HUDEP-2 (cell line): Measurements from ENCODE around the gene NEDD4.
"Not testable (repeated sequence)": the region's sequence is repeated elsewhere in the genome, so short reads cannot be mapped to it uniquely, and the experiment has no call there.

Experiments
- DNase-seq, 76 experiments: peaks; one replicate each; lab custom pipeline; 2025; ENCODE audit not compliant: unreplicated experiment in 76 of 76; lab: John Stamatoyannopoulos, UW

The NEDD4 gene

DNA sequence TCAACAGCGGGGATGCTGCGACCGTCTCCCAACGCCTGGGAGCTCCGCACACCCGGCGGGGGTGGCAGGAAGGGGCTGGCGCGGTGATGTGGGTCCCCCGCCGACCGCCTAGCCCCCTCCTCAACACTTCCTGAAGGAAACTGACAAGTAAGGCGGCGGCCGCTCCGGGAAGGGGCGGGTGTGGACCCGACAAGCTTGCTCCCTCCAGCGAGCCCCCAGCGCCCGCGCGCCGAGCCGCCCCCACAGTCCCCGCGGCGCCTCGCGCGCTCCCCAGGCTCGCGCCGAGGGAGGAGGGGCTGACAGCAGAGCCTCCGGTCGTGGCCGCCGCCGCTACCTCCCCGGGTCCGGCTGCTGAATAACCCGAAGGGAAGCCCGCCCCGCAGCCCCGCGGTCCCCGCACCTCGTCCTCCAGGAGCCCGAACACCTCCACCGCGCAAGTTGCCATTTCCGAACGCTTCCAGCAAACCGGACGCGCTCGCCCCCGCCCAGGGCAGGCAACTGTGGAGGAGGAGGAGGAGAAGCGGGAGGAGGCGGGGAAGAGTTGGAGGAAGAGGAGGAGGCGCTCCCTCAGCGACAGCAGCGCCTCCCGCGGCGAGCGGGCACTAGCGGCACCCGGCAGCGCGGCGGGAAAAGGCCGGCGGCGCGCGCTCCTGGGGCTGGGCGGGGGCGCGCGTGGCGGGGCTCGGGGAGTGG lies at the start of gene NEDD4:
TSS of gene NEDD4 (minus strand) at position 502 of the 693 bp plus-strand sequence. CDS start at position 445, 57 bp downstream.
- DNase-seq: peak in 75 of 76 experiments; percentile 9 to 82 (median 67)

DNA sequence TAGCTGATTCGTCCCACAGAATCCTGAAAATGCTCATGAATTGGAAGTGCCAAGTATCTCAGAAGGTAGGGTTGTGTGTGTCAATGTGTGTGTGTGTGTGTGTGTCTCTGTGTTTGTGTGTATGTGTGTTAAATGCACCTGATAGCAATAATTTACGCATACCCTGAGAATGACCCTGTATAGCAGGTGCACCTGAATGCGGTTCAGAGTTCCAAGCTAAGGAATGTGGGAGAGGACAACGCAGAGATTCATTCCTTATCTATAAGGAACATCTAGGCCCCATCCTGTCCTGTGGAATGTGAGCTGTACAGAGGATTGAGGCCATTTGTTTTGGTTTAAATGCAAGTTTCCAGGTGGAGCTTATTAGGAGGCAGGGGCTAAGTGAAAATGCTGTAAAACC lies 49.1 kb upstream of the NEDD4 start:
- no peak for DNase-seq

DNA sequence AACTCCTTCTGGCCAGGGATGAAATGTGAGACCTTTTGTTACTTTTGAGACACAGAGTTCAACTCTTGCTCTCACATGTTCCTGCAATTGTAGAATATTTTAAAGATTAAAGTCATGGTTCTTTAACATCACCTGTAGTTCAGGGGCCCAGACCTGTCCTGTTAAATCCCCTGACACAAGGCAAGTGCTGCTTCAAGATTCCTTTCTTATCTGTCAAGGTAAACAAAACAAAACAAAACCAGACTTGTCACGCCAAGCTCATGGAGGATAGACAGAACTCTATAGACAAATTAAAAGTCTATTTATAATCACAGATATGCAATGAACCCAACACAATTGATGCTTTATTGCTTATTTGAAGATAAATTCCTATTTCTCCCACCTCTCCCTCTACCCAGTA lies 48.6 kb upstream of the NEDD4 start:
- no peak for DNase-seq

DNA sequence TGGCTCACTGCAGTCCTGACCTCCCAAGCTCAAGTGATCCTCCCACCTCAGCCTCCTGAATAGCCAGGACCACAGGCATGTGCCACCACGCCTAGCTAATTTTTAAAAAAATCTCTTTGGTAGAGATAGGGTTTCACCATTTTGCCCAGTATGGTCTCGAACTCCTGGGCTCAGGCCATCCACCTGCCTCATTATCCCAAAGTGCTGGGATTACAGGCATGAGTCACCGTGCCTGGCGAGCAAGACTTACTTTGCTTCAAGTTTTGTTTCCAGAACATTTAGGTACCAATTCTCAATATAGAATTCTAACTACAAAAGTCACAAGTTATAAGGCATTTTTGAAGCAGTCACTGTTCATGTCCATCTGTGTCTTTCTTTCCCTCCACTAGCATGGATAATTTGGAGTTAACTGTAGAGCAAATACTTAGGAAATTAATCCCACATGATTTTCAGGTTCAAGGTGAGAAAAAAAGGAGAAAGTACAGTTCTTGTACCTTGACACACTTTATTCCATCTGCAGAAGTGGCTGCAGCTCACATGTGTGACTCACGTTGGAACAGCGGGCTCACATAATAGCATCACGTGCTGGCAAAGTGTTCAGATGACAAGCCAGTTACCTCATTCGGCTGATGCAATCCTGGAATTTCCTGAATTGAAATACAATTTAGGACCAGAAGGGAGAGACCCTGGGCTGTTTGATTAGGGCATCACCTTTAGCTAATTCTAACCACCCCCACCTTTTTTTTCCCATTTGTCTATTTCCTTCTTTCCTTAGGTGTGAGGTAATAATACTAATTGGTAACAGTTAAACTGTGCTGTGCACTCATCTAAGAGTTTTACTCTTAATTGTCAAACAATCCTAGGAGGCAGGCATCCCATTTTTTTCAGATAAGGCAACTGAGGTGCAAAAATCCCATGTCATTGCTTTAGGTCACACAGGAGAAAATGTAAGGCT lies 46.9 kb upstream of the NEDD4 start:
- no peak for DNase-seq

DNA sequence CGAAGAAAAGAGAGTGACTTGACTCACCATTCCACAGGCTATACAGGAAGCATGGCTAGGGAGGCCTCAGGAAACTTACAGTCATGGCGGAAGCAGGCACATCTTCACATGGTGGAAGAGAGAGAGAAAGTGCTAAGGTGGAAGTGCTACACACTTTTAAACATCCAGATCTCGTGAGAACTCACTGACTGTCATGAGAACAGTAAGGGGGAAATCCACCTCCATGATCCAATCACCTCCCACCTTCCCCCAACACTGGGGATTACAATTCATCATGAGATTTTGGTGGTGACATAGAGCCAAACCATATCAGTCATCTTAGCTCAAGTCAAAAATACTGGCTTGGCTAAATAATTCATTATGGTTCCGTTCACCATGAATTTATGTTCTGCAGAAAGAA lies 45.3 kb upstream of the NEDD4 start:
- no peak for DNase-seq

DNA sequence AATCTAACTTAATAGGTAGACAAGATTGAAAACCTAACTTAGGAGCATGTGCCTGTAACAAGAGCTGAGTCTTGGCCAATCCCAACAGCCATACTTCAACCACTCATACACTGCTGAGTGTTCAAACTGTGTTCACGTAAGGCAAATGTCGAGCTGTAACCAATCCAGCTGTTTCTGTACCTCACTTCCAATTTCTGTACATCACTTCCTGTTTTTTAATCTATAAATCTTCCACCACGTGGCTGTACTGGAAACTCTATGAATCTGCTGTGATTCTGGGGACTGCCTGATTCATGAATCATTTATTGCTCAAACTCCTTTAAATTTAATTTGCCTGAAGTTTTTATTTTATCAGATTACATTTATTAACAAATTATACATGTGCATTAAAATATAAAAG lies 44.6 kb upstream of the NEDD4 start:
- no peak for DNase-seq

DNA sequence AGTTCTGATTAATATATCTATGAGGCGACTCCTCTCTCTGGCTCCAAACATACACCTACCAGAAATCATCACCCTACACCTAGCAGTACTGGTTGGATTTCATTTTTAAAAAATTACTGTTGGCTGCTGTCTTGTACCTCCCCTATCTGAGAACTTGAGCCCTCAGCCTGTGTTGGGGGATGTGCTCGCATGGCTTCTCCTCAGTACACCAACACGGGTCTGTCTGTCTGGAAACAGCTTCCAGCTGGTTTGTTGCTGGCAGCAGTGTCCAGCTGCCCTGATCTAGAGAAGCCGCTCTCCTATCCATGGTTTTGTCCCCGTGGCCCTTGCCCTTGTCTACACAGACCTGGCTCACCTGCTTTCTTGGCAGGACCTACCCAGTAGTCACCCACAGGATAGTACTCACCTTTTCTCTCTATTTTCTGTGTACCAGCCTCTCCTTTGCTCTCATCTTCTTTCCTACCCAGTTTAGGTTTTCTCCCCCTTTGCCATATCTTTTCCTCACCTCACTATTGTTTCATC lies 43.2 kb upstream of the NEDD4 start:
- DNase-seq: no peak

DNA sequence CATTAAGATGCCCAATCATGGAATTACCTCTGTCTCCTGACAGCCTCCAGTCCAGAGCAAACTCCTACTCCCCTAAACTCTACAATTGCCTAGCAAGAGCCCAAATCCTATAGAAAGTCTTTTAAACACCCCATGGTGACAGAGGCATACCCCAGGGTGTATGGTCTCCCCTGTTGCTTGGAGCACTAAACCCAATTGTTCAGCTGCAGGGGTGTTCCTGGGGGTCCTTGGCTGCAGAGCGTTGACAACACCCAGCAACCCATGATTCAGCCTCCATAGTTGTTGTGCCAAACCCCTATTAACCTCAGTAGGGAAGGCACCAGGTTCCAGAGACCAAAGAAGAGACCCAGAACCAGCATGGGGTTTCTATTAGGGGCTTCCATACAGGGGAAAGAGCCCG lies 41.8 kb upstream of the NEDD4 start:
- DNase-seq: no peak

DNA sequence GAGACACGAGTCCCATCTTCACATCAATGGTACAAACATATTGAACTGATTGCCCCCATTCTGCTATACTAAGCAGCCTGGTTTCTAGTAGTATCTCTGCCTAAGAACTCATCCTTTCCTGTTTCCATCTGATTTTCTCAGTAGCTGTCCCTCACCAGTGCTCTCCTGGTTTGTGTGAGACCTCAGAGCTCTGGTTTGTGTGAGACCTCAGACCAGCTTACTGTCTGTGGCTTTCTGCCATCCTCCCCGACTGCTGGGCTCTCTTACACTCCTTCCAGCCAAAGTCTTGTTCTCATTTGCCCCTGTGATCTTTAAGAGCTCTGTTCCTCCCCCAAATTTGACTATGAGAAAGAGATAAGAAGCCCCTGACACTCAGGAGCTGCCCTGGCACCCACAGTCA lies 41.1 kb upstream of the NEDD4 start:
- no peak for DNase-seq

DNA sequence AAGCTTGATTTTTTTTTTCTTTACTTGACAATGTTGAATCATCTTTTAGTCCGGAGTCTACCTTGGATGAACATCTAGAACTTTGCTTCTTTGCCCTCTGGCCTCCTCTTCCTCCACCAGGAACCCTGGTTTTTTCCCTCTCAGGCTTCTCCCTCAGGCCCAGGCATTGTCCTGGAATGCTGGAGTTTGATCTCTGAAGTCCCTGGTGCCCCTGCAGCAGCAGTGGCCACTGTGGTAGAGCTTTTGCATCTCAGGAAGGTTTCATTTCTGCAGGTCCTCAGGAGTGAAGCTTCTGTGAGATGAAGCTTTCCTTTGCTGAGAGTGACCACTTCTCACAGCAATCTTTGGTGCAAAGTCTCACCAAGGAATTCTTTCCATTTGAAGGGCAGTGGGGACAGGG lies 39.0 kb upstream of the NEDD4 start:
- no peak for DNase-seq

DNA sequence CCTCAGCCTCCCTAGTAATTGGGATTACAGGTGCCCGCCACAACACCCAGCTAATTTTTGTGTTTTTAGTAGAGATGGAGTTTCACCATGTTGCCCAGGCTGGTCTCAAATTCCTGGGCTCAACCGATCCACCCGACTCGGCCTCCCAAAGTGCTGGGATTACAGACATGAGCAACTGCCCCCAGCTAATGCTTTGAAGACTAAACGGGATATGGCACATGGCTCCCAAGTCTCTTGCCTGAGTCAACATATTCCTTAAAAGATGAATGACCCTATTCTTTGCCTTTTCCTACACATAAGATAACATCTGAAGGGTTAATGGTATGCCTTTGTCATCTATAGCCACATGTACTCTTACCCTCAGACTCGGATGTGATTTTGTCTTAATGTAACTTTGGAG lies 38.4 kb upstream of the NEDD4 start:
- no peak for DNase-seq

DNA sequence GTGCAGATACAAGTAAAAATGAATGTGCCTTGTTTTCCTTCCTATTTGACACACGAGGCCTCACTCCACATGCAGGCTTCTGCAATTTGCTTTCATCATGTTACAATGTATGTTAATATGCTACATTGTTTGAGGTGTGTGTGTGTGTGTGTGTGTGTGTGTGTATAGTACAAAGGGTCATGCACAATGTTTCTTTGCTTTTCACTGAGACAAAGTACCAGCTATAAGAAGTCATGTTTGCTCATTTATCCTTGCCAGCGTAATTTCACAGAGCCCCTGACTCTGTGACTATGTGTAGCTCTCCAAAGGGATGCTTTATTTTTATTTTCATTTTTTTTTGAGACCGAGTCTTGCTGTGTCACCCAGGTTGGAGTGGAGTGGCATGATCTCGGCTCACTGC lies 38.0 kb upstream of the NEDD4 start:
- DNase-seq: no peak

DNA sequence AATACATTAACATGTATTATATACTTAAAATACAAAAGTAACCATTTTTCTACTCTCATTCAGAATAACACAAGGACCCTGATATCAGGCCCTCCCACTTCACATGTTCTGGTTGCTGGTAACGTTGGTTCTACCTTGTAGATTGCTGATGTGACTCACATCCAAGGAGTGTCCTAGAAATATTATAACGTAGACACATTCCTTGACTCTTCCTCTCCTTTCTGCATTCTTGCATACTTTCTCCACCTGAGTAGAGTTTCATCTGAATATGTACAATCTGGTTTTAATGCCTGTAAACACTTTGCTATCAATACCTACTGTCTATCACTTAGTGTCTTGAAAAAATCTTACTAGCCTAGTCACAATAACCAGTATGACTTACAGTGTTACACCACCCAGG lies 35.0 kb upstream of the NEDD4 start:
- no peak for DNase-seq

DNA sequence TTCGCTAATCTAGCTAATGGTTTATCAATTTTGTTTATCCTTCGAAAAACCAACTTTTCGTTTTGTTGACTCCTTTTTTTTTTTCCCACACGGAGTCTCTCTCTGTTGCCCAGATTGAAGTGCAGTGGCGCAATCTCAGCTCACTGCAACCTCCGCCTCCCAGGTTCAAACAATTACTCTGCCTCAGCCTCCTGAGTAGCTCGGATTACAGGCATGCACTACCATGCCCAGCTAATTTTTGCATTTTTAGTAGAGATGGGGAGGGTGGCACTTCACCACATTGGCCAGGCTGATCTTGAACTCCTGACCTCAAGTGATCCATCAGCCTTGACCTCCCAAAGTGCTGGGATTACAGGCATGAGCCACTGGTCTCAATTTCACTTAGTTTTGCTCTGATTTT lies 29.7 kb upstream of the NEDD4 start:
- not testable (repeated sequence) for DNase-seq

DNA sequence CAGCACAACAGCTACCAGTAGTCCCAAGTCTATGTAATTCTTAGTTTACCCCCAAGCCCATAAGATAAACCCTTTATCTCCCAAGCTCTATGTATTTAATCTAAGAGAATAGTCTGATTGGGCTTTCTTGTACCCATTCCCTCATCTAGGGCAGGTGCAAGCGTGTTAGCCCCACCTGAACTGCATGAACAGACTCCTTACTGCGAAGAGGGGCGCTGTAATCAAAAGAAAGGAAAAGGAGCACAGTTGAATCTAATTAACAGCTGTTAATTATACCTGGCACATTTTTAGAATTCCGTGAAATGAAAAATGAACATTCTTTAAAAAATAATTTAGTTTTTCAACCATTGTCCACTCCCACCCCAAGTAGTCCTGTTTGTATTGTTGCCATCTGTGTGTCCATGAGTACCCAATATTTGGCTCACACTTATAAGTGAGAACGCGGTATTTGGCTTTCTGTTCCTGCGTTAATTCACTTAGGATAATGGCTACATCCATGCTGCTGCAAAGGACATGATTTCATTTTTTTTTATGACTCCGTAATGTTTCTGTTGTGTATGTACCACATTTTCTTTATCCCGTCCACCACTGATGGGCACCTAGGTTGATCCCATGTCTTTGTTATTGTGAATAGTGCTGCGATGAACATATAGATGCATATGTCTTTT lies 26.5 kb upstream of the NEDD4 start:
- DNase-seq: no peak

DNA sequence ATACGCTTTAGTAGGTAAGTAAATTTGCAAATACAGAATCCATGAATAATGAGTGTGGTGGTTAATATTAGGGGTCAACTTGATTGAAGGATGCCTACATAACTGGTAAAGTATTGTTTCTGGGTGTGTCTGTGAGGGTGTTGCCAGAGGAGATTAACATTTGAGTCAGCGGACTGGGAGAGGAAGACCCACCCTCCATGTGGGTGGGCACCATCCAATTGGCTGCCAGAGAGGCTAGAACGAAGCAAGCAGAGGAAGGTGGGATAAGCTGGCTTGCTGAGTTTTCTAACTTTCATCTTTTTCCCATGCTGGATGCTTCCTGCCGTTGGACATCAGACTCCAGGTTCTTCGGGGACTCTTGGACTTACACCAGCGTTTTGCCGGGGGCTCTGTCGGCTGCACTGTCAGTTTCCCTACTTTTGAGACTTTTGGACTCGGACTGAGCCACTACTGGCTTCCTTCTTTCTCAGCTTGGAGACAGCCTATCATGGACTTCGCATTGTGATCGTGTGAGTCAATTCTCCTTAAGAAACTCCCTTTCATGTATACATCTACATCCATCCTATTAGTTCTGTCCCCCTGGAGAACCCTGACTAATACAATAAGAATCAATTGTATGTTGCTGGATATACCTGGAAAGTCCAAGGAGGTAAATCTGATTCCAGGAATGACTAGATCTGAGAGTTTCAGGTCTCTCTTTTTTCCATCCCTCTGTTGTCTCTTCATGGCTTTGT lies 25.8 kb upstream of the NEDD4 start:
- no peak for DNase-seq

DNA sequence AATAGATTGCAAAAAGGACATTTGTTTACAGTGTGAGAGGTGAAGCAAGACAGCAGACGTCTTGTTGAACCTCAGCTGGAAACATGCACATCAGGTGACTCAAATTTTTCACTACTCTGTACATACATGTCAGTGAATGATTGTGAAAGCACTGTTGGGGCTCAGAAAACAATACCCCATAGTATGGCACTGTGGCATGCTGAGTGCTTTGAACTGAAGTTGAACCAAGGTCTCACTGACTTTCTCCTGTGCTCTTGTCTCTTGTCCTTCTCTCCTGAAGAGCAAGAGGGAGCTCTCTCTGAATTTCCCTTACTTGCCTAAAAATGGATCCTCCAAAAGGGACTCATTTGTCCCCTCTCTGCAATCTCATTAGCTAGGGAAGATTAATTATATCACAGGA lies 24.5 kb upstream of the NEDD4 start:
- no peak for DNase-seq

DNA sequence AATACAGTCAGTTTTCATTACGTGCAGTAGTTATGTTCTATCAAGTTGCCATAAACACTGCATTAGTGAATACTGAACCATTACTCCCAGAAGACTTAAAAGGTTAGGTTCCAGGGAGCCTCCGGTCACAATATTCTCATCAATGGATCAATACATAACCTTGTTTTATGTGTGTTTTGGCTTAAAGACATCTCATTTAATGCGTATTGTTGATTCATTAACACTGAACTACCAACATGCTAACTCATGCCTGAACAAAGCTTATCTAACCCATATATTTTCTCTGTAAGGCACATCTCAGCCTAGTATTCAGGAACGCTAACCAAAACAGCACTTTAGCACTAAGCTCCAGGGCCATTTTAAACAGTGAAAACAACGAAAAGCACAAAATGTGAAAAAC lies 24.1 kb upstream of the NEDD4 start:
- DNase-seq: no peak

DNA sequence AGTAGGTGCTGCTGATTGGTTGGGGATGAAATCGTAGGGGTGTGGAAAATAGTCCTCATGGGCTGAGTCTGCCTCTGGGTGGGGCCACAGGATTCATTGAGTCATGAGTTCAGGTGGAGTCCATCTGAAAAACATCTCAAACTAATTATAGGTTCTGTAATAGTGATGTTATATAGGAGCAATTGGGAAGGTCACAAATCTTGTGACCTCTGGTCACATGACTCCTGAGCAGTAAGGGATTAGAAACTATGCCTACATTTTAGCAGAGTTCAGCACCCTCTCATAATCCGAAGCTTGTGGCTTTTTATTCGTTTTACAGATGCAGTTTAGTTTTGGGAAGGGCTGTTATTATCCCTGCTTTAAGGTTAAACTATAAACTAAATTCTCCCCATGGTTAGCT lies 22.9 kb upstream of the NEDD4 start:
- no peak for DNase-seq

DNA sequence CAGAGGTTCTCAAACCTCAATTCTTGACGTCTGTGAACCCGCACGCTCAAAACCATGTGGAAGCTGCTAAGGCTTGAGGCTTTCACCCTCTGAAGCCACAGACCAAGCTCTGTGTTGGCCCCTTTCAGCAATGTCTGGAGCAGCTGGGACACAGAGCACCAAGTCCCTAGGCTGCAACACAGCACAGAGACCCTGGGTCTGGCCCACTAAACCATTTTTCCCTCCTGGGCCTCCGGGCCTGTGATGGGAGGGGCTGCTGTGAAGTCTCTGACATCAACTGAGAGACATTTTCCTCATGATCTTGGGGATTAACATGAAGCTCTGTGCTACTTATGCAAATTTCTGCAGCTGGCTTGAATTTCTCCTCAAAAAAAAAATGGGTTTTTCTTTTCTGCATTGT lies 21.3 kb upstream of the NEDD4 start:
- no peak for DNase-seq

DNA sequence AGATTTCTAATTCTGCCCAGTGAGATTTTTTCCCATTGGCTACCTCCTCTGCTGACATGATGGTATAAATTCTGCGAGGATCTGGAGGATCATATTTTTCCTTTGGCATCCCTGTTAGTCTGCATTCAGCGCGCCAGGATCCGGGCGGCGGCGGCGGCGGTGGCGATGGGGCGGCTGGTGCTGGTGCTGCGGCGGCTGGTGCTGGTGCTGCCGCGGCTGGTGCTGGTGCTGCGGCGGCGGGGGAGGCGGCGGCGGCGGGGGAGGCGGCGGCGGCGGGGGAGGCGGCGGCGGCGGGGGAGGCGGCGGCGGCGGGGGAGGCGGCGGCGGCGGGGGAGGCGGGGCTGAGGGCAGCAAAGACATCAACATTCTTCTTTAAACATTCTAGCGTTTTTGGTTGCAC lies 13.6 kb upstream of the NEDD4 start:
- DNase-seq: not testable (repeated sequence)
